ENCODE results near the gene CLK1.
"Not testable (repeated sequence)": the region's sequence is repeated elsewhere in the genome, so short reads cannot be mapped to it uniquely, and the experiment has no call there.

CLK1 gene

DNA sequence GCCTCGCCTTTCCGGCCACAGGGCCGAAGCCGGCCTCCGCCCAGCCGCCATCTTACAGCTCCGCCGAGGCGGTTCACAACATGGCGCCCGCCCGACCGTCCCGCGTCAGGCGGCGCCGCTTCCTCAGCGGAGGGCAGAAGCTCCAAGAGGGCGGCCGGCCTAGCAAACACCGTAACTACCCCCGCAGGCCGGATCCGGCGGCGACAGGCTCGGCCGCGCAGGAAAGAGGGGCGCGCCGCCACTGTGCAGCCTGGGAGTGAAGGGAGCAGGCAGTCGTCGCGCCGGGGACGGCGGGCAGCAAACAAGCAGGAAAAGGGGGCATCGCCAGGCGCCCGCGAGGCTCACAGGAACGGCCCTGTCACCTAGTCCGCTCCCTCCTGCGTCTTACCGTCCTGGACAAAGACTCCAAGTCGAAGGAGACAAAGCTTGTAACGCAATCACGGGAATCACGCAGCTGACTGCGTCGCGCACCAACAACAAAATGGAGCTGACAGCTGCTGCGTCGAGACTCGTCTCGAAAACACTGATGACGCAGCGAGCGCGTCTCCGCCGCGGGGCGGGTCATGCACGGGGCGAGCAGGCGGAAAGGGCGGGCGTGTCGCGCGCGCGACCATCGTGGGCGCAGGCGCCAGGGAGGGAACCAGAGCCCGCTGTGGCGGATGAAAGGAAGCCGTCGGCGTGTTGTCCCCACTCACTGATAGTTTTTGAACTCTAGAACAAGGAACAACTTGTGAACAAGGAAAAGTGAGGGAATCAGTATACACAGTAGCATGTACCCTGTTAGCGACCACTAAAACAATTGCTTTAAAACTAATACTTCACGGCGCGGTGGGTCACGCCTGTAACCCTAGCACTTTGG is at the start of gene CLK1:
Gene CLK1, minus strand, starts transcription at position 483 of the 859 bp plus-strand sequence. CDS start 2,796 bp downstream, outside the sequence.
- peak; percentile 95 for DNase-seq (ENCODE audit: low read depth)

DNA sequence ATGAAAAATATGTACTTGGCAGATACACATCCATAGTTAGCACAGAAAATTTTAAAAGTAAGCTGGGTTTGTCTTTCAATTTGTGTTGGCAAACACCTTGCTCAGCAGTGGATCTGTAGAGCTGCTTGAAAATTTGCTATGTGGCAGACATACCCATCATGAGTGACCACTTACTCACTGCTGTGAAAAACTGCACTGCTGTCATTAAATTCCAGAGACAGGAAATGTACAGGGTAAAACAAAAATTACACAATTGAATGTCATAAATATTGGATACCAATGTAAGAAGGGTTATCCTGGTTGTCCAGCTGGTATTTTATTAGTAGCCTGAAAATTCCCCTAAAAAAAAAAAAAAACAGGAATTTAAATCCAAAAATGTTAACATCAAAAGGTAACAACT is 49.2 kb upstream of the CLK1 start:
- DNase-seq (ENCODE audit: low read depth): no peak

DNA sequence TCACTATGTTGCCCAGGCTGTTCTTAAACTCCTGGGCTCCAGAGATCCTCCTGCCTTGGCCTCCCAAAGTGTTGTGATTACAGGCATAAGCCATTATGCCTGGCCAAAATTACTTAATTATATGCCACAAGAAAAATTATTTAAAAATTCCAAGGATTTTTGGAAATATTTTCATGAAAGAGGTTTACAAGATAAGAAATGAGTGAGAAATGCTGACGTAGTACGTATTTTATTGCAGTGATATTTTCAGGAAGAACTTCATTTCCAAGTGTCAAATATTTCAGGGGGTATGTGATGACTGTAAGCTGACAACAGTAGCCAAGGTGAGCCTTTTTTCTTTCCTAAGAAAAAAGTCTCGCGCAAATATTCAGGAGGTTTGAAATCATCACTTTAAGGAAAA is 45.5 kb upstream of the CLK1 start:
- no peak for DNase-seq (ENCODE audit: low read depth)

DNA sequence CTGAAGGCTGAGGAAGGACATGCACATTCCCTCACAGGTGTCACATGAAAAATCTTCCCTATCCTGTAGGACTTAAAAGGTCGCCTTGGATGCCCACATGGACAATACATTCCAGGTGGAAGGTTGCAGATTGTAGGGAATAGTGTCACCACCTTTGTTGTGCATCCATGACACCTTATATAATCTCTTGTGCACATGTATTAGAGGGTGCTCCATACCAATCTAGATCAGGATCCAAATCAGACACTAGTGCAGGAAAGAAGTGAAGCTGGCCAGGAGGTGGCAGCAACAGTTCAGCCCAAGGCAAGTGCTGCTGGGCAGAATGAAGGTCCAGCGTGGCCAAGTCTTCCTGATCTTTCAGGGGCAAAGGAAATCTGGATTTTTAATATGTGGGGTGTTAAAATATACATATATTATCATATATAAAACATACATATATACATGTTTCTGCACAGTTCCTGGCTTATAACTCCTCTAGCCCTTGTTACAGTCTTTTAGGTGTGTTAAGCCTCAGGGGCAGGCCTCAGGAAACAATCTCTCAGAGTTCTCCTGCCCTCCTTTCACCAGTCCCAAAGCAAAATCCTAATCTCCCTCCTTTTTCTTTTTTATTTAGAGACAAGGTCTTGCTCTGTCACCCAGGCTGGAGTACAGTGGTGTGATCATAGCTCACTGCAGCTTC is 41.3 kb upstream of the CLK1 start:
- peak; percentile 16 for DNase-seq (ENCODE audit: low read depth)

DNA sequence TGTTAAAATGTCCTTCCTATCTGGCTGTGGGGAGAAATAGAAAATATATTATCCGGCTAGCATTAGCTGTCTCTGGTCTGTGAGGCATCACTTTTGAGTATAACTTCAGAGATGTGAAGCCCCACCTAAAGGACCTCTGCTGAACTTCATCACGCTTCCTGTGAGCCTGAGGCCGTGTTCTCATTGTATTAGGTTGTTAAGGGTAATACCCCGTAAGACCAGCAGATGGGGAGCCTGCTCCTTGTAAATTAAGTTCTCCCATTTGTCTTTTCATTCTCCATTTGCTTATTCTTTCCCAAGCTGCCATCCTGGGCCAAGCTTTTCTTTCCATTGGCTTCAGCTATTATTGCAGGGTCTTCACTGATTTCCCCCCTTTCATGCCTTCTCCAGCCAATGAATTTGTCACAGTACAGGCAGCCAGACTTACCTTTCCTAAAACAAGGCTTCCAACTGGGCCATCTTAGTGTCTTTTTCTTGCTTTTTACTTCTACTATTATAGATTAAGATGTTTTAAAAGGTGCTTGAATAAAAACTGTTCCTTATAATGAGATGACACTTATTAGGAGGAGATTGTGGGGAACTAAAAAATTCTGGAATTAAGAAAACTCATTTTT is 37.1 kb upstream of the CLK1 start:
- DNase-seq (ENCODE audit: low read depth): peak; percentile 58

DNA sequence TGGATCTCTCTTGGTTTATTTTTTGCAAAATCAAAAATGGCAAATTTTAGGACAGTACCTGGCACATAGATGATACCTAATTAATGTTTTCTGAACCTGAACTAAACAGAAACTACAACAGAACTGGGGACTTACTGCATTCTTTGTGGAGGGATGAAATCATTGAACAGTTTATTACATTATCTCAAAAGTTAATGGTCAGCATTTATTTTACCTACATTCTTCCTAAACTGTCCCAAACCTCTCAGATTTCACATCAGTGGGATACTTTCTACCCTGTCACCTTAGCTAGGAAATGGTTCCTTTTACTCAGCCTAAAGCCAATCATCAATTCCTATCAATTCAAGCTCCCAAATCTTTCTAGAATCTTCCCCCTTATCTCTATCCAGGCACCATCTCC is 35.0 kb upstream of the CLK1 start:
- no peak for DNase-seq (ENCODE audit: low read depth)

DNA sequence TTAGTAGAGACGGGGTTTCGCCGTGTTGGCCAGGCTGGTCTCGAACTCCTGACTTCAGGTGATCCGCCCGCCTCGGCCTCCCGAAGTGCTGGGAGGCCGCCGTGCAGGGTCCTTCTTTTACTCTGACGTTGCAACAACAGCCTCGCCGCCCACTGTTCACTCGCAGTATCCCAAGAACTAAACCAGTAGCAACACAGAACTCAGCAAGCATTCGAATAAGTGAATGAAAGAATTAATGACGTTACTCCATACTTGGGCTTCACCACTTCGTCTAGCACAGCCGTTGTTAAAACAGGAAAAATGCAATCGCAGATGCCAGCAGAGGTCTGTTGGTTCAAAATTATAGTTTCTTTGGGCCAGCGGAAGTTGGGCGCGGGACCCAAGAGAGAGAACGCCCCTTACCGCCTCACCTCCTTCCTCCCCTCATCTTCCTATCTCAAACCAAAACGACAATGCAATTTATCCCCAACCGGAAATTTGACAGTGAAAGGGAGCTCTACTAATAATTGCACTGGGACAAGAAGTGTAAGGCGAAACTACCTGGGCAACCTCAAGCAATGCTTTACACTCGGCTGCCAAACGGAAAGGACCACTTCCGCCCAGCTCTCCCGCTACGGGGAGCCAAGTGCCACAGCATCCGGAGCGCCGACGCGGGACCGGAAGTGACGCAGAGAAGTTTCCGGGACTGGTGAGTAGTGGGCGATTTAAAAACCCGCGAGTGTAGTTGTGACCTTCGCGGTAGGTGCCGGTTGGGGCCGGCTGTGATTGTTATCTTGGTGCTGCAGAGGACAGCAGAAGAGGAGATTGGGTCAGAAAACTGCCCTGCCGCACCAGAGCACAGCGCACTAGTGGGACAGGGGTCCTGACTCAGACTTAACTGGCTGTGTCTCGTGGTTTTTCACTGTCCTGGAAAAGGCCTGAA is 24.5 kb upstream of the CLK1 start, which contains the start of the genes NIF3L1 and PPIL3:
Gene NIF3L1, plus strand, starts transcription at position 668 of the 922 bp plus-strand sequence. CDS start 2,573 bp downstream, outside the sequence.
Gene PPIL3, minus strand, starts transcription at position 374 of the 922 bp plus-strand sequence. CDS start 1,462 bp downstream, outside the sequence.
- peak; percentile 95 for DNase-seq (ENCODE audit: low read depth)

DNA sequence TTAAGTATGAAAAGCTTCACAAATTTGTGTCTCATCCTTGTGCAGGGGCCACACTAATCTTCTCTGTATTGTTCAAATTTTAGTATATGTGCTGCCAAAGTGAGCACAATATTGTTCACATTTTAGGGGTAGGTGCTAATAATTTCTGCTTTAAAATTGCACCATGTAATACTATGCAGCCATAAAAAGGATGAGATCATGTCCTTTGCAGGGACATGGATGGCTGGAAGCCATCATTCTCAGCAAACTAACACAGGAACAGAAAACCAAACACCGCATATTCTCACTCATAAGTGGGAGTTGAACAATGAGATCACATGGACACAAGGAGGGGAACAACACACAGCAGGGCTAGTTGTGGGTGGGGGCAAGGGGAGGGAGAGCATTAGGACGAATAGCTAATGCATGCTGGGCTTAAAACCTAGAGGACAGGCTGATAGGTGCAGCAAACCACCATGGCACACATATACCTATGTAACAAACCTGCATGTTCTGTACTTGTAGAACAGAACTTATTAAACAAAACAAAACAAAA is 17.3 kb upstream of the CLK1 start:
- not testable (repeated sequence) for DNase-seq (ENCODE audit: low read depth)

DNA sequence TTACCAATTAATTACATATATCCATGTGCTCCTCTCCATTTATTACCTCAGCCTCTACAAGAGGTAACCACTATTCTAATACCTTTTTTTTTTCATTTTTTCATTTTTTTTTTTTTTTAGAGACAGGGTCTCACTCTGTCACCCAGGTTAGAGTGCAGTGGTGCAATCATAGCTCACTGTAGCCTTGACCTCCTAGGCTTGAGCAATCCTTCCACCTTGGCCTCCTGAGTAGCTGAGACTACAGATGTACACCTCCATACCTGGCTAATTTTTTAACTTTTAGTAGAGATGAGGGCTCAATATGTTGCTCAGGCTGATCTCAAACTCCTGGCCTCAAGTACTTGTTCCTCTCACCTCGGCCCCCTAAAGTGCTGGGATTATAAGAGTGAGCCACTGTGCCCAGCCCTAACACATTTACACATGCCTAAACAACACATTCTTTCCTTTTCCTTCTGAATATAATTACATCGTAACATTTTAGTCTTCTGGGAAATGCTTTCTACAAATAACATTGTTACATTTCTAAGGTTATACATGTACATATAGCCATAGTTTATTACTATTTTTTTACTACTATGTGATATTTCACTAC is 13.9 kb upstream of the CLK1 start:
- DNase-seq (ENCODE audit: low read depth): no peak

DNA sequence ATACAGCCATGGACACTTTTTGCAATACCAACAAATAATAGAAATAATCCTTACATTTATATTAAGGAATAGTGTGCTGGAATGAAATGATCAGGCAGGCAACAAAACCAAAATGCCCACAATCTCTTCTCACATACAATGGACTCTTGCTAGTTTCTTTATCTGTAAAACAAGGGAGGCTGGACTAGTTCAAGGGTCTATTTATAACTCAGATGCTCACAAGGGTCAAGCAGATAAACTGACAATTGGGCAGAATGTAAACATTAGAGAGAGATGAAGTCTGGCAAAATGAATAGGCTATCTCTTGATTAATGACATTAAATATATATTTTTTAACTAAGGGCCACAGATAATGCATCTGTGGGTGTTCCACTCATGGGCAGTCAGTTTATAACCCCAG is 13.0 kb upstream of the CLK1 start:
- no peak for DNase-seq (ENCODE audit: low read depth)

DNA sequence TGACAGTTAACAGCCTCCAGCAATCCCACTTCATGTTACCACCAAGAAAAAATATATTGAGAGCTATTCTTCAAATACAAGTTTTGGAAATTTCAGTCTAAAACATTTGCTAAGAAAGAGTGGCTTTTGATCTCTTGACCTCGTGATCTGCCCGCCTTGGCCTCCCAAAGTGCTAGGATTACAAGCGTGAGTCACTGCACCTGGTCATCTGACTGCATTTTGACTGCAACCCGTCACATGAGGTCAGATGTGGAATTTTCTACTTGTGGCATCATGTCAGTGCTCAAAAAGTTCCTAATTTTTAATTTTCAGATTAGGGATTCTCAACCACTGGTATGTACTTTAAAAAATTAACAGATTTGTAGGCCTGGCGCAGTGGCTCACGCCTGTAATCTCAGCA is 9.1 kb upstream of the CLK1 start:
- no peak for DNase-seq (ENCODE audit: low read depth)

DNA sequence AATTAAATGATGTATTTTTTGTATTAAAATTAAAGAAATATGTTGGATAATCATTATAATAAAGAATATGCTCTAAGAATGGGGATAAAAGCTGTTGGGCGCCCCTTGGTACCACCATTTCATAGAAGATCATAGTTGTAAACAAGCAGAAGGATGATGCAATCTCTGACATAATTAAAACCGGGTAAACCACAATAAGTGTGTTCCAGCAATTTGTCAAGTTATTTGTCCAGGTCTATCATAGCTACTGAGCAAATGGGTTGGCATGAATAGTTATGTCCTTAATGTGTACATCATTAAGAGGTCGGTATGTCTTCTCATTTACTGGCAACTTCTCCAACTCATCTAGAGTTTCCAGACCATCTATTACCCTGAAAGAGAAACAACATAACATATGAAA is 6.7 kb upstream of the CLK1 start:
- DNase-seq (ENCODE audit: low read depth): no peak

DNA sequence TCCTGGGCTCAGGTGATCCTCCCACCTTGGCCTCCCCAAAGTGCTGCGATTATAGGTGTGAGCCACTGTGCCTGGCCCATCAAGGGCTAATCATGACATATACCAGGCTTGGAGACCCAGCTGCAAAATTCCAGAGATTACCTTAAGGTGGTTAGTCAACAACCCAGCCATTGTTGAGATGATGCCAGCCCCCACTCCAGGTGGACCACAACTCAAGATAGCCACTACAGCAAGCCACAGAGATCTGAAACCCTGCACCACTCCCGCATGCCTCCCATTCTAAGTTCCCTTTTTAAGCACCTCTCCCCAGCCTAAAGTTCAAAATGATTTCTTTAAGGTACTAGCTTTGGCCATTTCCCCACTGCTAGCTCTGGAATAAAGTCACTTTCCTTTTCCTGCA is 4.6 kb upstream of the CLK1 start:
- no peak for DNase-seq (ENCODE audit: low read depth)

DNA sequence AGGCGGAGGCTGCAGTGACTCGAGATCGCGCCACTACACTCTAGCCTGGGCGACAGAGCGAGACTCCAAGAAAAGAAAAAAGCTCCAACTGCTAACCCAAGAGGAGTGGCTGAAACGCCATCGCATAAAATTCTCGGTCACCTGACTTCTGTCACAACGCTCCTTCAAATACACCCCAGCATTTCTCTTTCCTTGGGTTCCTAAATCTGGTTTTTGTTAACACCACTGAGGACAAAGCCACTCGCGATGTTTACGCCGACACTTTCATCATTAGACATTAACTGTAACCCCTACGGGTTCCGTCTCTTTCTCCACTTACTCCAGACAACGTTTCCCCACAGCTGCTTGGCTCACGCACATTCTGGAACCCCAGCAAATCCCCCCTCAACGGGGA is 679 bp downstream of the CLK1 start:
- DNase-seq (ENCODE audit: low read depth): no peak

DNA sequence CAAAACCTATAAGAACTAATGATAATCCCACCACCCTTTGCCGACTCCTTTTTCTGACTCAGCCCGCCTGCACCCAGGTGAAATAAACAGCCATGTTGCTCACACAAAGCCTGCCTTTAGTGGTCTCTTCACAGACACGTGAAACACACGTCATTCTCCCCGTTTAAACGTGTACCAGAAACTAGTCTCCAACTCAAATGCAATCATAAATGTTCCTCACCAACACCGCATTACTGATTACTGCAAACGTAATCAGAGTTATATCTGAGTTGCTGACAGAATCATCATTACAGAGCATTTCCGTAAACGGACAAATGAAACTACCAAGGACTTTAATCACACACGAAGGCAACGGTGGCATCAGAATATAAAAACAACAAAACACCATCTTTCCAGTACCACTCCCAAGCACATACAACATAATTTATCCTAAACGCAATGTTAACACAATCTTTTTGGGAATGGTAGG is 1.9 kb downstream of the CLK1 start:
- DNase-seq (ENCODE audit: low read depth): peak; percentile 37

DNA sequence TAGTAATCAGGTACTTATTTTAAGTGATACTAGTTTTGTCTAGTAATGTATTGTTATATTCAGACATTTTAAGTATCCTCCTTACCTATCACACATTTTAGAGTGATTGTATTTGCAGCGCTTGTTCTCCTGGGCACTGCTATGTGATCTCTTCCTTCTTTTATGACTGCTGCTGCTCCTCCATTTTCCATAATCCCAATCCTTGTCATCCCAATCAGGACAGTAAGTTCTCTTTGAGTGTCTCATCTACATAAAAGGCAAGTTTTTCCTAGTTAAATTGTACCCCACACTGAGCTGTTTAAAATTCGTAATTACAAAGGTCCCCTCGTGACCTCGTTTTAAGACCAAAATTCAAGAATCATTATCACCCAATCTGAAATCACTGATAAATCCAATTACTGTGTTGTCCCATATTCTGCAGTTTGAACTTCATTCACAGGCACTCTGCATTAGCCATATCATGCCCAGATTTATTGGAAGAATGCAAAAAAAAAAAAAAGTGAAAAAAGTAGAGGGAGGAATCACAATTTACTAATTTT is 2.8 kb downstream of the CLK1 start:
- no peak for DNase-seq (ENCODE audit: low read depth)

DNA sequence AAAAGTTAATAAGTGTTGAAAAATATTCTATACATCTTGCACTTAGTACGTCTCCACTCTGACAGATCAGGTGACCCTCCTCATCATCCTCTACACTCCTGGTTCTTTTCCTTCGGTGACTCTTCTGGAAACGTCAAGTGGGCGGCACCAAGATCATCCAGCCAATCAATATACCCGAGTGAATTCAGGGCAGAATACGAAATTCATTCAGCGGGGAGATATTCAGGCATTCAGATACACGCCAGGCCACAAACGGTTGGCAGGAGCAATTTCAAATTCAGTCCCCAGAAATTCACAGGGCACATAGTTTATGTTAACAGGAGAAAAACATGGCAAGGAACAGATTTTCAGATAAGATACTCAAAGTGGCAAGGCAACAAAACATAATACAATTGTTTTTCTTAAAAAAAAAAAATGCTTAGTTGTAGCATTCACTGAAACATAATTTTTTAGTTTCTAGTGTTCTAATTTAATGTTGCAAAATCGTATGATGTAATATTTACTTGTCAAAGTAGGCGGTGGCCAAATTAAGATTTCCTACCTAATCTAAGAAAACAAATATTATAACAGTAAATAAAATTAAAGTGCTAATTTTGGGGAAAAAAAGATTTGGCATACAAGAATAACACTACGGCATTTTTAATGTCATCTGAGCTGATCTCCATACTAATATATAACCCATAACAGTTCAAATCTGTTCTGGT is 4.2 kb downstream of the CLK1 start:
- no peak for DNase-seq (ENCODE audit: low read depth)

DNA sequence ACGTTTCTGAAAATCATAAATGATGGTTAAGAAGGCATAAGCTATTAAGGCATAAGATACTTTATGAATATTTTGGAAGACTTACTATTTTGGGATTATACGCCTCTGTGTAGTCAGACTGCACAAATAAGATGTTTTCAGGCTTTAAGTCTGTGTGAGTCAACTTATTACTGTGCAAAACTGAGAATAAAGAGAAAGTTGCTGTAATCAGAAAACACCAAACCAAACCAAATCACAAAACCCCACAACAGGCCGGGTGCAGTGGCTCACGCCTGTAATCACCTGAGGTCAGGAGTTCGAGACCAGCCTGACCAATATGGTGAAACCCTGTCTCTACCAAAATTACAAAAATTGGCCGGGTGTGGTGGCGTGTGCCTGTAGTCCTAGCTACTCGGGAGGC is 7.7 kb downstream of the CLK1 start:
- no peak for DNase-seq (ENCODE audit: low read depth)

DNA sequence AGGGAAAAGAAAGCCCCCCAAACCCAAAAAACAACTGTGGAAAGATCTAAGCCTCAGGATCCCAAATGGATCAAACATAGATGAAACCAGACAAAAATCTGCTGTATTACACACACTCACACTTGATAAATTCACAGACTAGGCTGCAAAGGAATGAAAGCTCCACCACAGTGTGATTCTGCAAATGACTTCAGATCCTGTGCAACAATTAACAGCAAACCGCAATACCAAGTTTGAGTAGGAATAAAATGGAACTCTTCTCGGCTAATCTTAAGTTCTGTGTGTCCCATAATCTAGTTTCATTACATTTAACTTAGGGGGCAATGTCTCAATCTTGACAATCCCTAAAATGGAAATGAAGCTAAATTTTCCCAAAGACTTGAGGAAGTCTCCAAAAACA is 11.9 kb downstream of the CLK1 start:
- DNase-seq (ENCODE audit: low read depth): no peak

Data from activated gamma-delta T cell treated with anti-CD3 and anti-CD28 coated beads, Interleukin-2, amount 50 U/mL, for 16 hours (primary cell).